BJ (cell line): ENCODE data around the gene EIF4G2. TPM values are rescaled to one million over a fixed set of nuclear protein-coding genes. Genes with fewer than 3 reads are reported as not detected.
"Not testable (repeated sequence)": the region's sequence is repeated elsewhere in the genome, so short reads cannot be mapped to it uniquely, and the experiment has no call there.

ENCODE experiments used
- CTCF ChIA-PET: fragments of 350-600 bp; formaldehyde crosslinking; extraction: SDS; loops from one replicate; lab custom pipeline; 2021; ENCODE audit warnings: antibody characterized with exemption, inconsistent platforms; lab: Yijun Ruan, JAX
- POLR2A ChIA-PET: fragments of 300-600 bp; sonication (Branson Sonifier 250); formaldehyde crosslinking; extraction: SDS; loops from one replicate; lab custom pipeline; 2021; ENCODE audit warnings: antibody characterized with exemption; lab: Charles Lee
- DNase-seq: peaks from one replicate; pipeline ENCODE4 v3.0.0-alpha.2; 2011; ENCODE audit warnings: low read depth
- H3K27me3 ChIP-seq: 2 replicates; pipeline ENCODE4 v1.6.0; 2011; ENCODE audit warnings: low read length; ENCODE audit not compliant: control insufficient read depth, insufficient read depth
- H3K36me3 ChIP-seq: 2 replicates; pipeline ENCODE4 v1.5.1; 2011; ENCODE audit warnings: low read length; ENCODE audit not compliant: control insufficient read depth, insufficient read depth
- H3K4me3 ChIP-seq: 2 replicates; pipeline ENCODE4 v1.5.1; 2011; ENCODE audit warnings: low read depth, mild to moderate bottlenecking, control low read depth, low read length
- polyA plus RNA-seq: library from polyadenylated mRNA; depleted of rRNA; stranded (reverse); fragments of >200 nt; gene quantifications from 2 replicates; pipeline ENCODE4 v1.2.3, GENCODE V29; 2011
- TF ChIP-seq, protein P1 (sequence below): IDR thresholded peaks from 2 replicates; pipeline ENCODE4 v1.5.1; 2011; ENCODE audit warnings: low read depth, mild to moderate bottlenecking, control low read depth, inconsistent platforms, low read length, moderate library complexity; ENCODE audit not compliant: insufficient read depth

The EIF4G2 gene
- polyA plus RNA-seq, 1 experiment, result 472 TPM

DNA sequence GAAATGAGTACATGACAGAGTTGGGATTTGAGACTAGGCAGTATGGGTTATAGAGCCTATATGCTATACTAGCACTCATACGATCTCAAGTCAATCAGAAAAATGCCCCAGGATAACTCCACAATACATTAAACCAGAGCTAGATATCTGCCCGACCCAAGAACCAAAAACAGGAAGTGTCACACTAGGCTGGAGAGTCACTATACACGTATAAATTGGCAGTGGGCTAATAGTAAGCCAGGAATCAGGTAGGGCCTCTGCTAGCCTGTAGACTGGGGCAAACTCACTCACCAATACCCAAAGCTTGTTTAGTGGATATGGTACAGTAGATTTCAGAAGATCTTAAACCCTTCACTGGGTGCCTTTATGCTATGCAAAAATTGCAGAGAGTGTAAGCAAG is 16.2 kb upstream of the EIF4G2 start:
- no peaks in the 10 kb centered on the region for H3K27me3 ChIP-seq
- H3K4me3 ChIP-seq, result no peak overlapping the region
- DNase-seq, result no peak
- CTCF ChIA-PET, result no interaction called here
- no peaks in the 10 kb centered on the region for H3K36me3 ChIP-seq
- TF ChIP-seq, protein P1, sequence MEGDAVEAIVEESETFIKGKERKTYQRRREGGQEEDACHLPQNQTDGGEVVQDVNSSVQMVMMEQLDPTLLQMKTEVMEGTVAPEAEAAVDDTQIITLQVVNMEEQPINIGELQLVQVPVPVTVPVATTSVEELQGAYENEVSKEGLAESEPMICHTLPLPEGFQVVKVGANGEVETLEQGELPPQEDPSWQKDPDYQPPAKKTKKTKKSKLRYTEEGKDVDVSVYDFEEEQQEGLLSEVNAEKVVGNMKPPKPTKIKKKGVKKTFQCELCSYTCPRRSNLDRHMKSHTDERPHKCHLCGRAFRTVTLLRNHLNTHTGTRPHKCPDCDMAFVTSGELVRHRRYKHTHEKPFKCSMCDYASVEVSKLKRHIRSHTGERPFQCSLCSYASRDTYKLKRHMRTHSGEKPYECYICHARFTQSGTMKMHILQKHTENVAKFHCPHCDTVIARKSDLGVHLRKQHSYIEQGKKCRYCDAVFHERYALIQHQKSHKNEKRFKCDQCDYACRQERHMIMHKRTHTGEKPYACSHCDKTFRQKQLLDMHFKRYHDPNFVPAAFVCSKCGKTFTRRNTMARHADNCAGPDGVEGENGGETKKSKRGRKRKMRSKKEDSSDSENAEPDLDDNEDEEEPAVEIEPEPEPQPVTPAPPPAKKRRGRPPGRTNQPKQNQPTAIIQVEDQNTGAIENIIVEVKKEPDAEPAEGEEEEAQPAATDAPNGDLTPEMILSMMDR, result no peak
- POLR2A ChIA-PET, result no interaction called here

DNA sequence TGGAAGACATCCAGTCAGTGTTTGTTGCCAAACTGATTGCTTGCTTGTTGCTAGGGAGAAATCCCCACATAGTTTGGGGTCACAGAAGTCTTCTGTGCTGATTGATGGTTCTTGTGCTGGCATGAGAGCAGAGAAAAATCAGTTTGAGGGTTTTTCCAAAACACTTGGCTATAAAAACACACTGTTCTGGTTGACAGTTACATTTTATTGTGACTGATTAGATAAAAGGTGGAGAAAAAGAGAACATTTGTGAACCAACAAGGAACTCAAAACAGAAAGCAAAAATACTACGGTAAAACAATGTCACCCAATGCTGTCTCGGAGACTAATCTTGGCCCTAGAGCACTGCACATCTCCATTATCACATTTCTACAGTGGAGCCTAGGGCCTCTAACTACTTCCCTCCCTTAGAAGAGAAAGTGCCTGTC is 14.4 kb upstream of the EIF4G2 start:
- H3K36me3 ChIP-seq, result no peaks in the 10 kb centered on the region
- ChIA-PET POLR2A (interaction anchor here (0.5 to 0.6 kb wide), 2 partner anchors 21 to 47 kb away, joined by 3 to 6 read pairs; no protein-coding TSS in a partner anchor), CTCF (interaction anchor here (0.9 kb wide), 1 partner anchor 10 kb away, joined by 4 read pairs; no protein-coding TSS in a partner anchor)
- H3K27me3 ChIP-seq, result no peaks in the 10 kb centered on the region
- no peak overlapping the region for H3K4me3 ChIP-seq
- no peak for DNase-seq
- TF ChIP-seq, protein P1, result no peak

DNA sequence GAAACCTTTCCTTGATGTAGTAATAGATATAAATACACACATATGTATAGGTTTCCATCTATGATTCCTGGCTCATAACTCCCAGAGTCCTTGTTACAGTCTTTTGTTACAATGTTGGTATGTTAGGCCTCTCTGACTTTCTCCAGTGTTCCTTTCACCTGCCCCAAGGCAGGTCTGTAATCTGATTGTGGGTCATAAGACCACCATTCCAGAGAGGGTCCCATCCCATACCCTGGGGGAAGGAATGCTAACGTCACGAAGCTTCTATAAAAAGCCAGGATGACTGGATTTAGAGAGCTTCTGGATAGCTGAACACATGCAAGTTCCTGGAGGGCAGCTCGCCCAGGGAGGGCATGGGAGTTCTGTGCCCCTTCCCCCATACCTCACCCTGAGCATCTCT is 13.8 kb upstream of the EIF4G2 start:
- CTCF ChIA-PET, POLR2A ChIA-PET, H3K36me3 ChIP-seq, H3K4me3 ChIP-seq, H3K27me3 ChIP-seq, DNase-seq: not testable (repeated sequence)

DNA sequence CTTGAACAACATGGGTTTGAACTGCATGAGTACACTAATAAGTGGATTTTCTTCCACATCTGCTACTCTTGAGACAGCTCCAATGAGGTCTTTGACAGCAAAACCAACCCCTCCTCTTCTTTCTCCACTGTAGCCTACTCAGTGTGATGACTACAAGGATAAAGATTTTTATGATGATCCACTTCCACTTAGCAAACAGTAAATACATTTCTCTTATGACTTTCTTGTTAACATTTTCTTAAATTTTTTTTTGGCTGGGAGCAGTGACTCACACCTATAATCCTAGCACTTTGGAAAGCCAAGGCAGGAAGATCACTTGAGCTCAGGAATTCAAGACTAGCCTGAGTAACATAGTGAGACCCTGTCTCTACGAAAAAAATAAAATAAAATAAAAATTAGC is 9.9 kb upstream of the EIF4G2 start:
- CTCF ChIA-PET, result interaction anchor here (1.5 kb wide), 1 partner anchor 81 kb away, joined by 3 read pairs; no protein-coding TSS in a partner anchor
- TF ChIP-seq, protein P1, result no peak
- no peaks in the 10 kb centered on the region for H3K27me3 ChIP-seq
- peak; percentile 95 for DNase-seq
- no peaks in the 10 kb centered on the region for H3K36me3 ChIP-seq
- H3K4me3 ChIP-seq, result no peak overlapping the region
- POLR2A ChIA-PET, result interaction anchor here (0.6 to 1.0 kb wide), 3 partner anchors 8 to 514 kb away, joined by 3 to 12 read pairs (median 4); partner anchors contain the start of gene EIF4G2

DNA sequence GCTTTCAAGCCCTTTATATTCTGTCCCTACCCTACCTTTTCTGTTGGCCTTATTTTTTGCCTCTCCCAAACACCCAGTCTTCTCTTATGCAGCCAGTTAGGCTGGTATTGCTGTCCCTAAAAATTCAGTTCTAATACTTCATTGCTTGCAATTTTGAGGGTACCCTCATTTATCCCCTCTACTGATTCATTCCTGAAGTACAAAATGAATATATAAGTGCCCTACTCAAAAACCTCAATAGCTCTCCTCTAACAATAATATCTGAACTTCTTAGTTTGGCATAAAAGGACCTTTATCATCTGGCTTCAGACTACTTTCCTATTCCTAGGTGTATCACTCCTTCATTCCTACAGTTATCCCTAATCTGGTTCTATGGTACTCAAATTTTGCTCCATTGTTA is 5.2 kb upstream of the EIF4G2 start:
- TF ChIP-seq, protein P1, result no peak
- no peaks in the 10 kb centered on the region for H3K36me3 ChIP-seq
- ChIA-PET POLR2A (no interaction called here), CTCF (interaction anchor here (0.6 kb wide), 1 partner anchor 1596 kb away, joined by 3 read pairs; no protein-coding TSS in a partner anchor)
- no peaks in the 10 kb centered on the region for H3K27me3 ChIP-seq
- H3K4me3 ChIP-seq, result no peak overlapping the region
- no peak for DNase-seq
